ENCODE data around the gene MYO3B.

The MYO3B gene

GRCh38 chr2:170639635-170640034, 461.7 kb downstream of the MYO3B start:
- Histone ChIP-seq H2AFZ (ENCODE audit: low read length) (no peak overlapping the region), H3K9me3 (replicated peaks; ENCODE audit: insufficient read depth, low read length) (no peaks in the 10 kb centered on the region), H3K9me2 (replicated peaks; ENCODE audit: insufficient read depth, low read length) (no peaks in the 10 kb centered on the region), H3K4me1 (ENCODE audit: low read length) (no peaks in the 10 kb centered on the region), H3K4me3 (ENCODE audit: low read length) (no peak overlapping the region), H3K27me3 (replicated peaks; ENCODE audit: insufficient read depth, low read length) (no peaks in the 10 kb centered on the region), H3K36me3 (replicated peaks; ENCODE audit: insufficient read depth, low read length) (no peaks in the 10 kb centered on the region), H3K4me2 (ENCODE audit: low read depth, low read length) (no peak overlapping the region), H3K27ac (ENCODE audit: low read length) (no peak overlapping the region), H3K79me2 (ENCODE audit: low read length) (no peaks in the 10 kb centered on the region), H3K9ac (ENCODE audit: low read length) (no peak overlapping the region), H3F3A (ENCODE audit: insufficient read depth, low read length) (no peaks in the 10 kb centered on the region), H4K20me1 (ENCODE audit: insufficient read depth, low read length) (no peaks in the 10 kb centered on the region)
- no peak for DNase-seq
- TF ChIP-seq EZH2 (optimal IDR thresholded peaks at IDR 0.05; ENCODE audit: low read depth, low read length) (no peak), EZH2phosphoT487 (IDR thresholded peaks at IDR 0.05; ENCODE audit: low read length) (no peak), CTCF (IDR thresholded peaks at IDR 0.05; ENCODE audit: low read length) (no peak)

- Histone ChIP-seq H3K27me3 (replicated peaks; ENCODE audit: insufficient read depth, low read length) (no peaks in the 10 kb centered on the region), H3K9me2 (replicated peaks; ENCODE audit: insufficient read depth, low read length) (no peaks in the 10 kb centered on the region), H2AFZ (ENCODE audit: low read length) (no peak overlapping the region), H3K9ac (ENCODE audit: low read length) (no peak overlapping the region), H3K4me2 (ENCODE audit: low read depth, low read length) (no peak overlapping the region), H3K79me2 (ENCODE audit: low read length) (no peaks in the 10 kb centered on the region), H3K27ac (ENCODE audit: low read length) (no peak overlapping the region), H4K20me1 (ENCODE audit: insufficient read depth, low read length) (no peaks in the 10 kb centered on the region), H3K4me1 (ENCODE audit: low read length) (no peaks in the 10 kb centered on the region), H3K4me3 (ENCODE audit: low read length) (no peak overlapping the region), H3K36me3 (replicated peaks; ENCODE audit: insufficient read depth, low read length) (no peaks in the 10 kb centered on the region), H3F3A (ENCODE audit: insufficient read depth, low read length) (no peaks in the 10 kb centered on the region), H3K9me3 (replicated peaks; ENCODE audit: insufficient read depth, low read length) (no peaks in the 10 kb centered on the region)
- DNase-seq, result no peak
- TF ChIP-seq CTCF (IDR thresholded peaks at IDR 0.05; ENCODE audit: low read length) (no peak), EZH2 (optimal IDR thresholded peaks at IDR 0.05; ENCODE audit: low read depth, low read length) (no peak), EZH2phosphoT487 (IDR thresholded peaks at IDR 0.05; ENCODE audit: low read length) (no peak)
Measured at GRCh38 chr2:170641961-170642360, 464.0 kb downstream of the MYO3B start.

- H3K27ac ChIP-seq (ENCODE audit: low read length), result no peak overlapping the region
- no peaks in the 10 kb centered on the region for H3K9me2 ChIP-seq (replicated peaks; ENCODE audit: insufficient read depth, low read length)
- H2AFZ ChIP-seq (ENCODE audit: low read length), result no peak overlapping the region
- H4K20me1 ChIP-seq (ENCODE audit: insufficient read depth, low read length), result no peaks in the 10 kb centered on the region
- H3K27me3 ChIP-seq (replicated peaks; ENCODE audit: insufficient read depth, low read length), result no peaks in the 10 kb centered on the region
- TF ChIP-seq CTCF (IDR thresholded peaks at IDR 0.05; ENCODE audit: low read length) (no peak), EZH2 (optimal IDR thresholded peaks at IDR 0.05; ENCODE audit: low read depth, low read length) (no peak), EZH2phosphoT487 (IDR thresholded peaks at IDR 0.05; ENCODE audit: low read length) (no peak)
- H3F3A ChIP-seq (ENCODE audit: insufficient read depth, low read length), result no peaks in the 10 kb centered on the region
- no peak overlapping the region for H3K9ac ChIP-seq (ENCODE audit: low read length)
- no peaks in the 10 kb centered on the region for H3K4me1 ChIP-seq (ENCODE audit: low read length)
- no peak overlapping the region for H3K4me2 ChIP-seq (ENCODE audit: low read depth, low read length)
- DNase-seq, result no peak
- no peaks in the 10 kb centered on the region for H3K9me3 ChIP-seq (replicated peaks; ENCODE audit: insufficient read depth, low read length)
- H3K4me3 ChIP-seq (ENCODE audit: low read length), result no peak overlapping the region
- no peaks in the 10 kb centered on the region for H3K79me2 ChIP-seq (ENCODE audit: low read length)
- no peaks in the 10 kb centered on the region for H3K36me3 ChIP-seq (replicated peaks; ENCODE audit: insufficient read depth, low read length)
Measured at GRCh38 chr2:170643346-170643745, 465.4 kb downstream of the MYO3B start.
